PC-9 (cell line): ENCODE measurements around the gene LMO2. TPM values are rescaled to one million over a fixed set of nuclear protein-coding genes. Genes with fewer than 3 reads are reported as not detected.
"Not testable (repeated sequence)": the region's sequence is repeated elsewhere in the genome, so short reads cannot be mapped to it uniquely, and the experiment has no call there.

Experiments
- BruUV-seq: library from RNA; stranded (reverse); fragments of 400-500 nt; replicated peaks from 2 replicates; lab custom pipeline; 2021; lab: Mats Ljungman, UMichigan
- CTCF ChIA-PET: fragments of 300-600 bp; sonication (Branson Sonifier 250); formaldehyde crosslinking; loops from one replicate; lab custom pipeline; 2022; ENCODE audit warnings: antibody characterized with exemption; lab: Charles Lee
- POLR2A ChIA-PET: fragments of 300-600 bp; sonication (Branson Sonifier 250); formaldehyde crosslinking; loops from one replicate; lab custom pipeline; 2022; ENCODE audit warnings: antibody characterized with exemption; ENCODE audit not compliant: unreplicated experiment; lab: Charles Lee
- DNase-seq, 2 experiments: peaks; one replicate each; pipeline versions ENCODE4 v3.0.0 to v3.0.0-alpha.2; 2015 to 2022; ENCODE audit warnings: mixed read lengths in 1 of 2
- H2AFZ ChIP-seq: fragments of 200-600 bp; sonication (generic); 2 replicates; pipeline ENCODE4 v1.8.1; 2017; ENCODE audit warnings: antibody characterized with exemption
- H3F3A ChIP-seq: fragments of 200-600 bp; sonication (generic); 2 replicates; pipeline ENCODE4 v1.8.1; 2017; ENCODE audit warnings: antibody characterized with exemption, mild to moderate bottlenecking, low read depth; ENCODE audit not compliant: insufficient read depth
- H3K27ac ChIP-seq: fragments of 200-600 bp; sonication (generic); 2 replicates; pipeline ENCODE4 v1.6.1; 2016; ENCODE audit warnings: mixed run types
- H3K27me3 ChIP-seq: fragments of 200-600 bp; sonication (generic); 2 replicates; pipeline ENCODE4 v1.6.1; 2016; ENCODE audit warnings: low read depth, mixed run types; ENCODE audit not compliant: insufficient read depth
- H3K36me3 ChIP-seq: fragments of 200-600 bp; sonication (generic); 2 replicates; pipeline ENCODE4 v1.6.1; 2016; ENCODE audit warnings: low read depth, mixed run types
- H3K4me1 ChIP-seq: fragments of 200-600 bp; sonication (generic); replicated peaks from 2 replicates; pipeline ENCODE4 v1.6.1; 2016; ENCODE audit warnings: mixed run types; ENCODE audit not compliant: insufficient read depth
- H3K4me2 ChIP-seq: fragments of 200-600 bp; sonication (generic); 2 replicates; pipeline ENCODE4 v1.6.1; 2017; ENCODE audit warnings: mixed run types
- H3K4me3 ChIP-seq: fragments of 200-600 bp; sonication (generic); 2 replicates; pipeline ENCODE4 v1.6.1; 2016; ENCODE audit warnings: mixed run types
- H3K79me2 ChIP-seq: fragments of 200-600 bp; sonication (generic); 2 replicates; pipeline ENCODE4 v1.6.1; 2017; ENCODE audit warnings: low read depth, mixed run types
- H3K9me2 ChIP-seq: fragments of 200-600 bp; sonication (generic); 2 replicates; pipeline ENCODE4 v1.8.1; 2017; ENCODE audit warnings: mild to moderate bottlenecking; ENCODE audit not compliant: insufficient read depth
- H3K9me3 ChIP-seq: fragments of 200-600 bp; sonication (generic); 2 replicates; pipeline ENCODE4 v1.8.1; 2016; ENCODE audit warnings: low read depth; ENCODE audit not compliant: insufficient read depth
- H4K20me1 ChIP-seq: fragments of 200-600 bp; sonication (generic); 2 replicates; pipeline ENCODE4 v1.8.1; 2017; ENCODE audit not compliant: insufficient read depth
- EZH2 ChIP-seq: fragments of 200-600 bp; sonication (generic); IDR thresholded peaks from 2 replicates; pipeline ENCODE4 v1.8.0; 2017; ENCODE audit warnings: antibody characterized with exemption, low read depth
- intact Hi-C: fragments of 100-400 bp; cut with micrococcal nuclease; formaldehyde crosslinking; loops from one replicate; pipeline ENCODE4 v1.10.0; 2022; ENCODE audit not compliant: unreplicated experiment
- total RNA-seq: library from RNA; stranded (reverse); gene quantifications from 2 replicates; pipeline ENCODE4 v1.2.3, GENCODE V29; 2021
- TF ChIP-seq, protein P1 (sequence below): fragments of 200-600 bp; sonication (generic); conservative IDR thresholded peaks from 2 replicates; pipeline ENCODE4 v1.6.1; 2017; ENCODE audit warnings: mixed run types, antibody characterized with exemption, mild to moderate bottlenecking, moderate library complexity

LMO2 gene
- total RNA-seq, 1 experiment from 2014 or later = 0.28 TPM

DNA sequence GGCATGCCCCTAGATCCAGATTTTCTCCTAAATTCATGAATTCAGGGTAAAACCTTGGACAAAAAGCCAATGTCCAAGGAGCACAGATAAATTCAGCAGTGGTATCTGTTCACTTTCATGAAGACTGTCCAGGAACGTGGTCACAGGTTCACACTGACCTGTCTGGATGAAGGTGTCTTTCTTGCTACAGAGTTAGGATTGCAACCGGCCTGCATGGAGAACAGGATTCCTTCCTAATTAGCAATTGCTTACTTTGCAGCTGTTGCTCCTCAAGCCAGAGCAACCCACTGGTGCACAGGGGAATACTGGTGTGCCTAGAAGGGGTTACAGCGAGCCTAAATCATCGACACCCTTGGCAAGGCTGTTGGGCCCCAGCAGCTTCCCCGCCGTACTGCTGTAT lies 47.6 kb downstream of the LMO2 start:
- H3K9me2 ChIP-seq = no peaks in the 10 kb centered on the region
- POLR2A ChIA-PET = no interaction called here
- H3K4me2 ChIP-seq = no peak overlapping the region
- no peaks in the 10 kb centered on the region for H3K27me3 ChIP-seq
- no peaks in the 10 kb centered on the region for H4K20me1 ChIP-seq
- CTCF ChIA-PET = interaction anchor here (0.6 kb wide), 1 partner anchor 16 kb away, joined by 7 read pairs; no protein-coding TSS in a partner anchor
- no peaks in the 10 kb centered on the region for H3K9me3 ChIP-seq
- H3K36me3 ChIP-seq = no peaks in the 10 kb centered on the region
- no peaks in the 10 kb centered on the region for H3K4me1 ChIP-seq
- no peak for DNase-seq
- no peak overlapping the region for H3K4me3 ChIP-seq
- intact Hi-C loops = loop anchor here (10.0 kb wide), 1 partner anchor 1051 kb away; no protein-coding TSS in a partner anchor
- no peak for TF ChIP-seq EZH2
- TF ChIP-seq, protein P1, sequence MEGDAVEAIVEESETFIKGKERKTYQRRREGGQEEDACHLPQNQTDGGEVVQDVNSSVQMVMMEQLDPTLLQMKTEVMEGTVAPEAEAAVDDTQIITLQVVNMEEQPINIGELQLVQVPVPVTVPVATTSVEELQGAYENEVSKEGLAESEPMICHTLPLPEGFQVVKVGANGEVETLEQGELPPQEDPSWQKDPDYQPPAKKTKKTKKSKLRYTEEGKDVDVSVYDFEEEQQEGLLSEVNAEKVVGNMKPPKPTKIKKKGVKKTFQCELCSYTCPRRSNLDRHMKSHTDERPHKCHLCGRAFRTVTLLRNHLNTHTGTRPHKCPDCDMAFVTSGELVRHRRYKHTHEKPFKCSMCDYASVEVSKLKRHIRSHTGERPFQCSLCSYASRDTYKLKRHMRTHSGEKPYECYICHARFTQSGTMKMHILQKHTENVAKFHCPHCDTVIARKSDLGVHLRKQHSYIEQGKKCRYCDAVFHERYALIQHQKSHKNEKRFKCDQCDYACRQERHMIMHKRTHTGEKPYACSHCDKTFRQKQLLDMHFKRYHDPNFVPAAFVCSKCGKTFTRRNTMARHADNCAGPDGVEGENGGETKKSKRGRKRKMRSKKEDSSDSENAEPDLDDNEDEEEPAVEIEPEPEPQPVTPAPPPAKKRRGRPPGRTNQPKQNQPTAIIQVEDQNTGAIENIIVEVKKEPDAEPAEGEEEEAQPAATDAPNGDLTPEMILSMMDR = no peak
- H2AFZ ChIP-seq = no peak overlapping the region
- H3F3A ChIP-seq = no peaks in the 10 kb centered on the region
- H3K79me2 ChIP-seq = no peaks in the 10 kb centered on the region
- no TSS peak for BruUV-seq
- no peak overlapping the region for H3K27ac ChIP-seq

DNA sequence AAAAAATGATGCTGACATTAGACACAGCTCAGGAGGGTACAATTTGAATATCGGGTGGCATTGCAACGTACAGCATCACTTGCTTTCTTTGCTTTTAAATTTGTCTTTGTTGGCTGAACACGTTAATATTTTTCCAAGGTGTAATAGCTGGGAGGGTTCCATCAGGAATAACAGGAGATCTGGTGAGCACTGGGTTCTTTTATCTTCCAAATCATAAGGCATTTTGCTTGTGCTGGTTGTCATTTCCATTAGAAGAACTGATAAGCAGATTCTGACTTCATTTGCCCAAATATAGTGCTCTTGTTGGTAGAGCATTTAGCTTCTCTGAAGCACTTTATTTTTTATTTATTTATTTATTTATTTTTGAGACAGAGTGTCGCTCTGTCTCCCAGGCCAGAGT lies 48.9 kb downstream of the LMO2 start:
- Histone ChIP-seq H3K36me3 (no peaks in the 10 kb centered on the region), H4K20me1 (no peaks in the 10 kb centered on the region), H3K9me2 (no peaks in the 10 kb centered on the region), H3F3A (no peaks in the 10 kb centered on the region), H2AFZ (no peak overlapping the region), H3K27me3 (no peaks in the 10 kb centered on the region), H3K4me1 (no peaks in the 10 kb centered on the region), H3K79me2 (no peaks in the 10 kb centered on the region), H3K9me3 (no peaks in the 10 kb centered on the region), H3K4me3 (no peak overlapping the region), H3K4me2 (no peak overlapping the region), H3K27ac (no peak overlapping the region)
- ChIA-PET POLR2A (no interaction called here), CTCF (interaction anchor here (0.6 kb wide), 1 partner anchor 251 kb away, joined by 3 read pairs; no protein-coding TSS in a partner anchor)
- TF ChIP-seq EZH2 = no peak
- TF ChIP-seq, protein P1 = no peak
- no TSS peak for BruUV-seq
- DNase-seq = no peak
- intact Hi-C loops = loop anchor here (10.0 kb wide), 1 partner anchor 1052 kb away; no protein-coding TSS in a partner anchor

DNA sequence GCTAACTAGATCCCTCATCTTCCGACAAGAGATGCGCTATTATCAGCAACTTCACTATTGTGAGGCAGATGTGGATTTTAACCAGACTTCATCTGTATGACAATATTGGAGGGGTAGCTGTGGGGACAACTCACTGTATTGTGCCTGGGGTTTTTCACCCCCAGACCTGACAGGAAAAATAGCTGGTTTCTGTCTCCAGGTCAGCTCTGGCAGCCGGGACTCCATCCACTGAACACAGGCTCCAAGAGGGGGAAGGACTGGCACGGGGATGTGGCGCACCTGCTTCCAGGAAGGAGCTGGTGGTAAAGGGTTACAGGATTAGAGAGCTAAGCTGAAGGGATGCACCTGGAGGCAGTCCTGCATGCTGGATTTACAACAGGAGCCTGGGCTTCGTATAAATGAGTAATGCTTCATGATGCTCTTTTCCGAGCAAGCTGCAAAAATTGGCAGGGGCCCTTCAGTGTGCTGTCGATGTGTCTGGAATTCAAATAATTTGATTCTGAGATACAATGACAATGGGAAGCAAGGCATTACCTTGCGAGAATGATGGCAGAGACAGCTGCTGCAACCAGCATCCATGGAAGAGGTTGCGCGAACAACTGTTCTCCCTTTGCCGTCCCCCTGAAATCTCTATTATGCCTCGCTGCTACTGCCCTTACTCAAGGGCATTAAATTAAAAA lies 49.5 kb downstream of the LMO2 start:
- Histone ChIP-seq H3F3A (no peaks in the 10 kb centered on the region), H3K4me1 (no peaks in the 10 kb centered on the region), H3K9me2 (no peaks in the 10 kb centered on the region), H3K9me3 (no peaks in the 10 kb centered on the region), H2AFZ (no peak overlapping the region), H3K27ac (no peak overlapping the region), H3K79me2 (no peaks in the 10 kb centered on the region), H3K36me3 (no peaks in the 10 kb centered on the region), H3K27me3 (no peaks in the 10 kb centered on the region), H4K20me1 (no peaks in the 10 kb centered on the region), H3K4me2 (no peak overlapping the region), H3K4me3 (no peak overlapping the region)
- ChIA-PET POLR2A (no interaction called here), CTCF (no interaction called here)
- no TSS peak for BruUV-seq
- DNase-seq = no peak
- TF ChIP-seq, protein P1 = no peak
- TF ChIP-seq EZH2 = no peak
- intact Hi-C loops = loop anchor here (10.0 kb wide), 1 partner anchor 1052 kb away; no protein-coding TSS in a partner anchor

DNA sequence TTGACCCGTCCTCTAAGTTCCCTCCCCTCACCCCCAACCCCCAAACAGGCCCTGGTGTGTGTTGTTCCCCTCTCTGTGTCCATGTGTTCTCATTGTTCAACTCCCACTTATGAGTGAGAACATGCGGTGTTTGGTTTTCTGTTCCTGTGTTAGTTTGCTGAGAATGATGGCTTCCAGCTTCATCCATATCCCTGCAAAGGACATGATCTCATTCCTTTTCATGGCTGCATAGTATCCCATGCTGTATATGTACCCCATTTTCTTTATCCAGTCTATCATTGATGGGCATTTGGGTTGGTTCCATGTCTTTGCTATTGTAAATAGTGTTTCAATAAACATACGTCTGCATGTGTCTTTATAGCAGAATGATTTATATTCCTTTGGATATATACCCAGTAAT lies 53.6 kb downstream of the LMO2 start:
- H2AFZ ChIP-seq, BruUV-seq, H3K36me3 ChIP-seq, H3K9me2 ChIP-seq, H3K9me3 ChIP-seq, H3K27ac ChIP-seq, POLR2A ChIA-PET, H3K4me2 ChIP-seq, CTCF ChIA-PET, H3K27me3 ChIP-seq, H3K79me2 ChIP-seq, H4K20me1 ChIP-seq, H3K4me3 ChIP-seq, DNase-seq: not testable (repeated sequence)
- peaks cover 17% of the 10 kb centered on the region for H3F3A ChIP-seq
- intact Hi-C loops = loop anchor here (10.0 kb wide), 1 partner anchor 657 kb away; no protein-coding TSS in a partner anchor
- H3K4me1 ChIP-seq = peaks cover 15% of the 10 kb centered on the region; the same call in 1 of the 2 replicates

DNA sequence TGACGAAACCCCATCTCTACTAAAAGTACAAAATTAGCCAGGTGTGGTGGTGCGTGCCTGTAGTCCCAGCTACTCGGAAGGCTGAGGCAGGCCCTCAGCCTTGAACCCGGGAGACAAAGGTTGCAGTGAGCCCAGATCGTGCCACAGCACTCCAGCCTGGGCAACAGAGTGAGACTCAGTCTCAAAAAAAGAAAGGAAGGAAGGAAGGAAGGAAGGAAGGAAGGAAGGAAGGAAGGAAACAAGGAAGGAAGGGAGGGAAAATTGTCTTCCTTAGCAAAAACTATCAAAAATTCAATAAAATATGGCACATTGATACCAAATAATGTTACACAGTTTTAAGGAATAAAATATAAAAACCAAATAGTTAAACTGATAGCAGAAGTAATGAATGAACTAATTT lies 54.5 kb downstream of the LMO2 start:
- POLR2A ChIA-PET, H3K4me3 ChIP-seq, H3K27me3 ChIP-seq, H3K9me2 ChIP-seq, H2AFZ ChIP-seq, H3K4me2 ChIP-seq, DNase-seq, H4K20me1 ChIP-seq, H3K9me3 ChIP-seq, H3K79me2 ChIP-seq, BruUV-seq, H3K36me3 ChIP-seq, H3K27ac ChIP-seq: not testable (repeated sequence)
- CTCF ChIA-PET = interaction anchor here (0.6 kb wide), 1 partner anchor 33 kb away, joined by 3 read pairs; no protein-coding TSS in a partner anchor
- Histone ChIP-seq H3K4me1 (peaks cover 15% of the 10 kb centered on the region; the same call in 1 of the 2 replicates), H3F3A (peaks cover 17% of the 10 kb centered on the region)
- intact Hi-C loops = loop anchor here (10.0 kb wide), 1 partner anchor 657 kb away; no protein-coding TSS in a partner anchor
